ENCODE measurements around the gene MLH1. TPM values are rescaled to one million over a fixed set of nuclear protein-coding genes. Genes with fewer than 3 reads are reported as not detected.
"Not testable (repeated sequence)": the region's sequence is repeated elsewhere in the genome, so short reads cannot be mapped to it uniquely, and the experiment has no call there.

The MLH1 gene
- total RNA-seq, 4 donors from 2014 or later = 28.8 to 57.2 (median 40.9) TPM

- Histone ChIP-seq H3K27ac (no peak overlapping the region), H3K36me3 (no peaks in the 10 kb centered on the region), H3K27me3 (no peaks in the 10 kb centered on the region), H3K4me3 (no peak overlapping the region), H3K4me1 (peaks cover 0 to 4% (median 0%) of the 10 kb centered on the region in 4 donors), H3K9me3 (no peaks in the 10 kb centered on the region)
- DNase-seq (ENCODE audit: low spot score in 2 of 2) = no peak
- 37 to 47% methylated on average over 3 of the region's 3 CpGs for WGBS, 2 donors
- no peak for TF ChIP-seq EP300 (IDR thresholded peaks at IDR 0.05)
- TF ChIP-seq CTCF (IDR thresholded peaks at IDR 0.05) = no peak
- no peak for TF ChIP-seq POLR2A (IDR thresholded peaks at IDR 0.05)
Measured at GRCh38 chr3:36957862-36958686, 35.2 kb upstream of the MLH1 start.

GRCh38 chr3:36959821-36960220 is 33.5 kb upstream of the MLH1 start:
- no peaks in the 10 kb centered on the region for H3K9me3 ChIP-seq
- no peak for DNase-seq (ENCODE audit: low spot score in 2 of 2)
- no peaks in the 10 kb centered on the region for H3K36me3 ChIP-seq
- H3K27ac ChIP-seq = no peak overlapping the region
- no peaks in the 10 kb centered on the region for H3K27me3 ChIP-seq
- H3K4me3 ChIP-seq = no peak overlapping the region
- H3K4me1 ChIP-seq = peaks cover 0 to 4% (median 0%) of the 10 kb centered on the region in 4 donors
- WGBS, 2 donors = 28 to 32% methylated on average over 2 of the region's 2 CpGs
- TF ChIP-seq EP300 (IDR thresholded peaks at IDR 0.05) (no peak), POLR2A (IDR thresholded peaks at IDR 0.05) (no peak), CTCF (IDR thresholded peaks at IDR 0.05) (no peak)

- H3K36me3 ChIP-seq = no peaks in the 10 kb centered on the region
- H3K27ac ChIP-seq = no peak overlapping the region
- 90% methylated on average over 4 of the region's 4 CpGs for WGBS, 2 donors
- H3K27me3 ChIP-seq = no peaks in the 10 kb centered on the region
- no peak overlapping the region for H3K4me3 ChIP-seq
- no peak for DNase-seq (ENCODE audit: low spot score in 2 of 2)
- peaks cover 0 to 4% (median 0%) of the 10 kb centered on the region in 4 donors for H3K4me1 ChIP-seq
- TF ChIP-seq EP300 (IDR thresholded peaks at IDR 0.05) = no peak
- TF ChIP-seq POLR2A (IDR thresholded peaks at IDR 0.05) = no peak
- no peak for TF ChIP-seq CTCF (IDR thresholded peaks at IDR 0.05)
- no peaks in the 10 kb centered on the region for H3K9me3 ChIP-seq
Measured at GRCh38 chr3:36960502-36960901, 32.8 kb upstream of the MLH1 start.

GRCh38 chr3:36963008-36963407 is 30.3 kb upstream of the MLH1 start:
- not testable (repeated sequence) for H3K27ac ChIP-seq; H3K4me3 ChIP-seq; H3K27me3 ChIP-seq; DNase-seq (ENCODE audit: low spot score in 2 of 2); H3K36me3 ChIP-seq; H3K4me1 ChIP-seq; H3K9me3 ChIP-seq
- 94% methylated on average over 7 of the region's 7 CpGs for WGBS, 2 donors

- WGBS, 2 donors = 87 to 93% methylated on average over 1 of the region's 1 CpG
- H3K27me3 ChIP-seq = no peaks in the 10 kb centered on the region
Measured at GRCh38 chr3:36964331-36964730, 29.0 kb upstream of the MLH1 start.

More at GRCh38 chr3:36964331-36964730, 29.0 kb upstream of the MLH1 start:
- Histone ChIP-seq H3K4me3 (no peak overlapping the region), H3K4me1 (no peaks in the 10 kb centered on the region), H3K9me3 (no peaks in the 10 kb centered on the region), H3K27ac (no peak overlapping the region), H3K36me3 (no peaks in the 10 kb centered on the region)
- no peak for TF ChIP-seq POLR2A (IDR thresholded peaks at IDR 0.05)
- TF ChIP-seq CTCF (IDR thresholded peaks at IDR 0.05) = no peak
- TF ChIP-seq EP300 (IDR thresholded peaks at IDR 0.05) = no peak
- no peak for DNase-seq (ENCODE audit: low spot score in 2 of 2)

Data from tibial nerve (tissue), 4 donors.